GOT3 (cell line): ENCODE results near the gene RAD51AP2.
"Not testable (repeated sequence)": the region's sequence is repeated elsewhere in the genome, so short reads cannot be mapped to it uniquely, and the experiment has no call there.

Experiments used
- DNase-seq: peaks from one replicate; lab custom pipeline; 2025; ENCODE audit warnings: mixed read lengths; lab: John Stamatoyannopoulos, UW

RAD51AP2 gene

DNA sequence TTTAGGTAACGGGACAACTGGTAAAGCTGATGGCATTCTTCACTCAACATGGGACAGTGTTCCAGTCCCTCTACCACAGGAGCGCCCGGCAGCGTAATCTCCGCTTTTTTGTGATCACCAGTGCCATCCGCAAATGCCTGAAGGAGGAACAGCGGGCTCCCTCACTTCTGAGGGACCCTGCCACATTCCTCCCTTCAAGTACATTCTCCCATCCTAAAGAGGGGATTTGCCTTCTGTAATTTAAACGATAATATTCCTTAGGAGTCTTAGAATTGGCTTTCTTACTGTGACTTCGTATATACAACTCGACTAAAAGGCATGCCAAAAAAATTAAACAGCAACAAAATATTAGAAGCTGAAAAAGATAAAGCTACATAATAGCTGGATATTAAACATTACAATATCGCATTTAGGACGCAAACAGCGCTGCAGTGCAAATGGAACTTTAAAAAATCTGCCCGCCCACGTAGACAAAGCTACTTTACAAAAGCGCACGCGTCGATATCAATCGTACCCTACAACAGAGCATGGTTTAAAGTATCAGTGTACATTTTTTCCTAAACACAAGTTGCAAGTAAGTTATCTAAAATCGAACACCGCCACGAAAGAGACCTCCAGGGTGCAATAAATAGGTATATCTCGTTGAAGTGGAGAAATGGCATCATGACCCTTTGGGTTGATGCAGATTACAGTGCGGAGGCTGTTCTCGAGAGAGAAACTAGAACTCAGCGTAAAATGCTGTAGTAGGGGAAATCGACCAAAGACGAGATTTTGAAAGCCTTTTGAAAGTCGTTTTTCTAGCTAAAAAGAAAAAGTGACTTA, 20.0 kb upstream of the RAD51AP2 start:
- no peak for DNase-seq

DNA sequence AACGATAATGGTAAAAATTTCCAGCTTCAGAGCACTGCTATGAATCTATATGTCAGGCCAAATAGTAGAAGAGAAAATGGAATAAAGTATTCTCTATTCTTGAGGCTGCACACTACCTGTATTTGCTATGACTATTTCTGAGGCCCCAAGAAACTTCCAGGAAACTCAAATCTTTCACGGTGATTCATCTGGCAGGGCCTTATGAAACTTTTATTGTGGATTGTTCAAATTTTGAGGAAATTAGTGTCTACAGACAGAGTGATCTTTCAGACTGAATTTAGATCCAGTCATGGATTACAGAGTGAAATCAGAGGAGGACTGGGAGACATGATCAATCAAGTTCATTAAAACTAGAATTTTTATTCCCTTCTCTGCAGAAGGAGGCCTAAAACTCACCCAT, 18.2 kb upstream of the RAD51AP2 start:
- no peak for DNase-seq

DNA sequence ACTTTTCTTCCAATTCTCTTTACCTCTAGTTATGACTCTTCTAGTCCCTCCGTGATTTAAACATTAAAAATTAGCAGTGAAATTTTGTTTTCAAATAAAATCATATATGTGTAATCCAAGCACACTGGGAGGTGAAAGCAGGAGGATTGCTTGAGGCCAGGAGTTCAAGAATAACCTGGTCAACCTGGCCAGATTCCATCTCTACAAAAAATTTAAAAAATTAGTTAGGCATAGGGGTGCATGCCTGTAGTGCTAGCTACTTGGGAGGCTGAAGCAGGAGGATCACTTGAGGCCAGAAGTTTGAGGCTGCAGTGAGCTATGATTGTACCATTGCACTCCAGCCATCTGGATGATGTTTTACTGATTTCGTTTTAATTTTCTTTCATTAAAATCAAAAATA, 15.3 kb upstream of the RAD51AP2 start:
- DNase-seq, result no peak

DNA sequence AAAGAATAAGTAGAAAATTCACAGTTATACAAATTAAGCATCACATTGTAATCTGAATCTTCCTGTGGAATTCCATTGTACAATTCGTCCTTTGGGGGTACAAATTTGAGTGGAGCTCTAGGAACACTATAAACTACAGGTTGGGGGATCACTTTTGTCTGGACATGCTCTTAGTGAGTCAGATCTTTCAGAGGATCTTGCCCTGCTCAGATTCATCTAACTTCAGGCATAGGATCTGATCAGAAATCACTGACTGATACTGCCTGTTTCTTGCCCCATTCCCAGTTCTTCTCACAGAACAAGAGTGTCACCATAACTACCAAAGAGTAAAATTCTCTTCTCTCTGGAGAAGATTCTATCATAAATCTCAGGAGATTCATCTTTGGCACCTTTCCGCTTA, 11.5 kb upstream of the RAD51AP2 start:
- DNase-seq, result no peak

DNA sequence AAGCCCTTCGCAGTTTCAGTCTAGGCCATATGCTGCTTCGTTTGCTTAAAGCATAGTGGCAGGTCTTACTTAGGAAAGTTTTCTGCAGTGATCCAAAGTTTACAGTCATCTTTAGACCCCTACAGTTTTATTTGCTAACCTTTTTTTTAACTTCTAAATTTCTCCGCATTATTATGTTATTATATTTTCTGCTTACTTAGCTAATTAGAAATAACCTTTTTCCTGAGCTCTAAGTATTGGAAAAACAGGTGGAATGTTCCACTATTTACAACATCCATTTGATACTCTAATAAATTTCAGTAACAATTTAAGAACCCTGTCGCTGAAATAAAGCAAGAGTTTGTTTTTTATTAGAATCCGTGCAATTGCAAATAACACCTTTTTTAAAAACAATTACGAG, 4.1 kb upstream of the RAD51AP2 start:
- no peak for DNase-seq

DNA sequence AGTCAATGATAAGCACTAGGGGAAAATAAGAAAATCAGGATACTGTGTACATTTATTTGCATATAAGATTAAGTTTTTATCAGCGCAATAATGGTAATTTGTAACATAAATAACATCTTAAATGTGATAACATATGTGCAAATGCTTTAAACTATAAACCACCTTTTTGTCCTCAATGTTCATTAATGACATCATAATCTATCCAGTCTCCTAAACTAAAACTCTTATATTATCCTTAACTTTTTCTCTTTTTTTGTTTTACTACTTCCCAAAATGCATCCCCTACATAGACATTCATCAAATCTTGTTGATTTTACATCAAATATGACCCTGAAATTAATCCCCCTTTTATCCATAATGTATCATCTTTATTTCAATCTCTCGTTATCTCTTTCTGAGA, 3.4 kb upstream of the RAD51AP2 start:
- no peak for DNase-seq

DNA sequence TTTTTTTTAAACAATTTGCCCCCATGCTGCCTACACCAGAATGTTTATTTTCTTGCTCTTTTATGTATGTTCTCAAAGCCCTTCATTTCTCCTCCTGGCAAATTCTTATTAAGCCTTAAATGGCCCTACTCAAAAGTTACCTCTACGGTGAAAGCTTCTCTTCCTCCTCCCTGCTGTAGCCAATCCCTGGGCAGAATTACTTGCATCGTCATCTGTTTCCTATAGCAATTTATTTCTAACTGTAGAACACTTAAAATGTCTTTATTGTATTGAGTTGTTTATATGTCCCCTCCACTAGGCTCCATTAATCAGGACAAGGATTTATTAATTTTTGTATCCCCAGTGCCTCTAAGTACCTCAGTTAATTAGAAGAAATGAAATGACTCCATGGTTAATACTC, 2.5 kb upstream of the RAD51AP2 start:
- DNase-seq, result no peak

DNA sequence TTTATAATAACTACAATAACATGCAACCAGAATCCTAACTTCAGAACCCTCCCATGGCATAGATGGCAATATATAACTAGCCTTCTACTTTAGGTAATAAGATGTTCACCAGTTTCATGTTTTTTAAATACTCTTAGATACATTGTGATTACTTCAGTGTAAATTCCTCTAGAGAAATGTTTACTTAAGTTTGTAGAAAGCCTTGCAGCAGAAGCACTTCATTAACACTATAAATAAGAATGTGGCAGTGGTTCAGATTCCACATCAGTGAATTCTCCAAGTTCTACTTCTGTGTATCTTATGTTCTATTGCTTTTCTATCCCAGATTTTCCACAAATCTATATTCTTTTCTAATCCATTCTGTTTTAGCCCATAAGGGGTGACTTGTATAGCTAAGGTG, 1.2 kb upstream of the RAD51AP2 start:
- DNase-seq, result no peak

DNA sequence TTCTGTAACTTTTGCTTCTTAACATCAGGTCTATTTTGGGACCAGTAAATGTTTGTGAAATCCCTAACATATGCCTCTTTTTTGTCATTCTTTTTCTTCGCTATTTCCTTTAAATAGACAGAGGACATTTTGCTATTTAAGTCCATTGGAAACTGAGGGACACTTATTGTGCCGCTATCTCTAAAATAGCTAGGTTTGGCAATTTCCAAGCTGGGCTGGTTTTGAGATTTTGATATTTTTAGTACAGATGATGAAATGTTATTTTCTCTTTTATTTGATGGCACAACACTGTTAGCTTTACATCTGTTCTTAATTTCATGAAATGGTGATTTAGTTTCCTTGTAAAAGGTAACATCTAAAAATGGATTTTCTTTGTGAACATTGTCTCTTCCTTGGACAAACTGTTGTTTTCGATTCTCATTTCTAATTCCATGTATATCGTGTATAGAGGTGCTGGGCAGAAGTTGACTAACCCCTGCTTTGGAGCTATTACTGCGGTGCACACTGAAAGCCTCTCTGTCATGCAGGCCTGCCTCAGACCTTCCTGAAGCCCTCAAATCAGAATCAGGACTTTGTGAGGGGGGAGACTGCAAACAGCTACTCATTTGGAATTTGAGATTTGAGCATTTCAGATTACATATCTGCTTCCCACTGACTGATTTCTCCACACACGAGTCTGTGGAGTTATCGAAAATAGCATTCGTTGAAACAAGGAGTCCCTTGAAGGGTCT, 594 bp downstream of the RAD51AP2 start:
- DNase-seq, result no peak

DNA sequence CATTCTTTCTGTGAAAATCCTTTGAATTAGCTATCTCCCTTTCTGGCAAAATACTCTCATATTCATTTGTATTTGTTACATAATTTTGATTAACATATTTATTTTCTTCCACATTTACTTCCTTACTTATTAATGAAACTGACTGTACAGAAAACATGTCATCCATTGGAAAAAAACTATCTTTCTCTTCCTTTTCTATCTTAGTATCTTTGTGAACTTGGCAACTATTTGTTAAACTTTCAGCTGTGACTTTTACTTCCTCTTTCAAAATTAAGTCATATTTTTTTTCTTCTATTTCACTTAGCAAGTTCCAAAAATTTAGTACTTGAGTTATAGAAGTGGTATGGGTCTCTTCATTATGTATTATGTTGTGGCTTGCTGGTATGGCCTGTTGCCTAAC, 2.6 kb downstream of the RAD51AP2 start:
- no peak for DNase-seq

DNA sequence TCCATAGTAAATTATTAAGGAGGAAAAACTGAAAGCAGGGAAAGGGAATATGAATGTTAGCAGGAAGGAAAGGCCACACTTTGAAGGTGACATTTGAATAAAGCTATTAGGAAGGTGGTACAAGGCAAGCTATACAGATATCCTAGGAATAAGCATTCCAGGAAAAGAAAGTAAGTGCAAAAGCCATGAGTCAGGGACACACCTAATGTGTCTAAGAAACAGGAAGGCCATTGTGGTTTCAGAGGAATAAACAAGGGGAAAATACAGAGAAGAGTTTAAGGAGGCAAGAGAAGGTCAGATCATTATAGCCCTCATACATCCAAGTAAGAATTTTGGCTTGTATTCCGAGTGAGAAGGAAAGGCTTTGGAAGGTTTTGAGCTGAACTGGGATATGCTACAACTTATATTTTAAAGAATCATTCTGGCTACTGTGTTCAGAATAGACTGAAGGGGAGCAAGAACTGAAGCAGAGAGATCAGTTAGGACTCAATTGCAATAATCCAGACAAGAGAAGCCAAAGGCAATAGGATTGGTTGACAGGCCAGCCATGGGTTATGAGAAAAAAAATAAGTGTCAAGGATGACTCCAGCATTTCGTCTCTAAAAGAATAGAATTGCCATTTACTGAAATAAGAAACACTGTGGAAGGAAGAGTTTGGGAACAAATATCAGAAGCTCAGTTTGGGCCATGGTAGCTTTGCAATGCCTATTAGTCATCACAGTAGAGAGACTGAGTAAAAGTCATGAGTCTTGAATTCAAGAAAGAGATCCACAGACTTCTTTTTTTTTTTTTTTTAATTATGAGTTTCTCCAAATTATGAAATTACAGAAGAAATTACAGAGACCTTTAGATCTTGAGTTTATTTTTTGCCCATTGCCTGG, 11.3 kb downstream of the RAD51AP2 start:
- DNase-seq, result no peak

DNA sequence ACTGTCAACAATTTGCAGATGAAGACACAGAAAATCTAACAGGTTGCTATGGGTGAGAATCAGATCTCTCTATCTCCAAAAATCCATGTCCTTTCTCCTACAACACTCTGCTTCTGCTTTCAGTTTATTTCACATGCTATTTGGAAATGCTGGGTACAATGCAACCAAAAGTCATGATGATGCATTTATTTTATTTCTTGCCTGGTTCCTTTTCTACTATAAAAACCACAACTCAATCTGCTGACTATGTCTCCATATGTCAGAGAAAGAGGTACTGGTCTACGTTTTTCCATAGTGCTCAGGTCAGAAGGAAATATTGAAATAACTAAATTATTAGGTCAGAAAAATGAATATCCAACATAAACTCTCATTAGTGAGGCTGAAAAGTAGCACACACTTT, 20.5 kb downstream of the RAD51AP2 start:
- no peak for DNase-seq

DNA sequence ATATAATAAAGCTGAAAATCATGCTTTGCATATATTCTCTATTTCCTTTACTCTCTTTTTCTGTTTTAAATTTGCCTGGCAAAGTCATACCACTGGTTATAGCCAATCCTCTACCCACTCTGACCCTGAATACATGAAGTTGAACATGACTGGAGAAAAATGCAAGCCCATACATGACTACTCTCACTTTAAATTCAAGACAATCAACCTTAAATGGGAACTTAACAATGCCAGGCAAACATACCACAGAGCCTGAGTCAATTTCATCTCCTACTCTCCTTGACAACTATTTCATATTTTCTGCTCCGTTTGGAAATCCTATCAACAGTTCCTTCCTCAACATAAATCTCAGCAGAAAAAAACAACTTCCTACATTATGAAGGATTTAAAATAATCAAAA, 22.6 kb downstream of the RAD51AP2 start:
- no peak for DNase-seq

DNA sequence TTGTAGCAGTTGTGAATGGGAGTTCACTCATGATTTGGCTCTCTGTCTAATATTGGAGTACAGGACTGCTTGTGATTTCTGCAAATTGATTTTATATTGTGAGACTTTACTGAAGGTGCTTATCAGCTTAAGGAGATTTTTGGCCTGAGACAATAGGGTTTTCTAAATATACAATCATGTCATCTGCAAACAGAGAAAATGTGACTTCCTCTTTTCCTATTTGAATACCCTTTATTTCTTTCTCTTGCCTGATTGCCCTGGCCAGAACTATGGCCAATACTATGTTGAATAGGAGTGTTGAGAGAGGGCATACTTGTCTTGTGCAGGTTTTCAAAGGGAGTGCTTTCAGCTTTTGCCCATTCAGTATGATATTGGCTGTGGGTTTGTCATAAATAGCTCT, 28.1 kb downstream of the RAD51AP2 start:
- DNase-seq, result not testable (repeated sequence)

DNA sequence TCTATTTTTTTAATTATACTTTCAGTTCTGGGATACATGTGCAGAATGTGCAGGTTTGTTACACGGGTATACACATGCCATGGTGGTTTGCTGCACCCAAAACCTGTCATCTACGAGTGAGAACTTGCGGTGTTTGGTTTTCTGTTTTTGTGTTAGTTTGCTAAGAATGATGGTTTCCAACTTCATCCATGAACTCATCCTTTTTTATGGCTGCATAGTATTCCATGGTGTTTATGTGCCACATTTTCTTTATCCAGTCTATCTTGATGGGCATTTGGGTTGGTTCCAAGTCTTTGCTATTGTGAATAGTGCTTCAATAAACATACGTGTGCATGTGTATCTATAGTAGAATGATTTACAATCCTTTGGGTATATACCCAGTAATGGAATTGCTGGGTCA, 29.6 kb downstream of the RAD51AP2 start:
- not testable (repeated sequence) for DNase-seq

DNA sequence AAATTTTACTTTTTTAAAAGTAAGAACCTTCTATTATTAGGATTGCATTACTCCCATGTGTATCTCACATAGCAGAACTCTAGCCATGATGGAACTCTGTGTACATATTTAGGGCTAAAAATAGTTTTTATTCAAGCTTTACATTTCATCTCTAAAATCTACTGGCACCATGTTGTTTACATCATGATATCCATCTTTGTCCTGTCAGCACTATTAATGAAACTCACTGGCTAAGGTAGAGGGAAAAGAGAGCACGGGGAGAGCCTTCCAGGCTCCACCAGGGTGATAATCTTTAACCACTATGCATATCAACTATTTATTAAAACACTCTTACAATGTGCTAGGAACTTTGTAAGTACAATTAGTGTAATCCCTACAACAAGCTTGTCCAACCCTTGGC, 34.7 kb downstream of the RAD51AP2 start:
- DNase-seq, result no peak

DNA sequence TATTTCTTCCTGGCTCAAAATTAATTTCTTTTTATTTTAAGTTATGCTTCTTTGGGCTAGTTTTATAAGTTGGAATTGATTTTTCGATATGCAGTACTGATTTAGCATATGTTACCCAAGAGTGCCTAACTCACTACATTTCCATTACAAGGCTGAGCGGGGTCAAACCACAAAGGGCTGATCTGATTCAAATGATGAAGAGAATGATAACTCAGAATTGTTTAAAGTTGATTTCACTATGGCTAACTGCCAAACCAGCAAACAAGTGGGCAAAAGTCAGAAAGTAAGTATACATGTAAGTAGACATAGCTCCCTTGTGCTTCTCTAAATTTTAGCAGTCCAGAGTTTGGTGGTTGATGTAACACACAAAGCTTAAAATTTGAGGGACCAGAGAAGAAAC, 35.6 kb downstream of the RAD51AP2 start:
- no peak for DNase-seq

DNA sequence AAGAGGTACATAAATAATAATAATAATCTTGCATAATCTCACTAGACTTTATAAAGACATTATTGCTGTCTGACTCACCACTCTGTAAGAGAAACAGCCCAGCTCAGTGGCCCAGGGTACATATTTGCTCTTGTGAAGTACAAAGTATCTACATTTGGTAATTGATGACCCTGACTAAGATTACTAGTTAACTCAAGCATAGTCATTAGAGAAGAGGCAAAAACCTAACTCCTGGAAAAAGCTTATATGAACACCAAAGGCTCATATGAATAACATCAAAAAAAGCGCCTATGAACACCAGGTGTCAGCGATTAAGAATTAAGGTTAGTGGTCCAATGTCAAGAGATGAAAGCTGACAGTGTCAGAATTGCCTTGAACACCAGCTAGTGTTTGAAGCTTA, 38.4 kb downstream of the RAD51AP2 start:
- no peak for DNase-seq

DNA sequence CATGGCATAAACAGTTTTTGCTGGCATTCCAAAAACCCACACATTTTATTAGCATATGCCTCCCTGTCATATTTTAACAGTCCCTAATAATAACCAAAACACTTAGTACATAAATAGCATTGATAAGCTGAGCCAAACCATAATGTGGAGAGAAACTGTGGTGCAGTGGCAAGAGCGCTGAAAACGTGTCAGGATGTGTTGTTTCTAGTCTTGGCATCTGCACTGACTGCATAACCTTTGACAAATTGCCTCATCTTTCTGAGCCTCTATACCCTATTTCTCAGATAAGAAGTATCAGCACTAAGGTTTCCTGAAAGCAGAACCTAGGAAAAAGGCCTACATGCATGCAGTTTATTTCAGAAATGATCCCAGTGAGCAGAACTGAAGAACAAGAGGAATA, 41.4 kb downstream of the RAD51AP2 start:
- no peak for DNase-seq

DNA sequence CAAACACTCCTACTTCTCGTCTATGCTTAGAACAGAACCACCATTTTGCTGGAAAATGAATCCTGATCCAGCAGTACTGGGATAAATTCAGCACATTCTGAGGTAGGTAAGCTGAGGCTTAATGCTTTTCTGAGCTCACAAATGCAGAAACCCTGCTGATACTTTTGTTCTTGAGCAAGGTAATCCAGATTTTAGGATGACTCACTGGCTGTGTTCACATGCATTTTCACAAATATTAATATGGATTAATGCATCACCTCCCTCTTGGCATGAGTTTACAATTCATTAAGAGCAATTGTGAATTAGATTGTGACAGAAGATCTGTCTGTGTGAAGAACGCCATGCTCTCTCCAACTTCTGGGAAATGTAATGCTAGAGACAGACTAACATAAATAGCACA, 42.2 kb downstream of the RAD51AP2 start:
- no peak for DNase-seq

DNA sequence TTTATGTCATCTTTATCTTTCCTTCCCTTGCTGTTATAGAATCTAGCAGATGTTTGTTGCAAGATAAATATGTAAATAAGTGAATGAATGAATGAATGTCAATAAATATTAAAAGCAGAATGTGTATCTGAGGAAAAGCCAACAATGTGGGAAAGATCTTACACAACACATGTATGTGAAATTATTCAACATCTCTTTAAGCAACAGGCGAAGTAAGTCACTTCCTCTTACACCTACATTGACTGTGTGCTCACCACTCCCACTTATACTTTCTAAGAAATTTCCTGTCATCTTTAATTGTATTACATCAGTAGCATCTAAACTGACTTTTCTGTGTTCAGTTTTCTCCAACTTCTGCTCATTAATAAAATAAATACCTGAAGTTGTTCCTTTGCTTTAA, 43.0 kb downstream of the RAD51AP2 start:
- no peak for DNase-seq

DNA sequence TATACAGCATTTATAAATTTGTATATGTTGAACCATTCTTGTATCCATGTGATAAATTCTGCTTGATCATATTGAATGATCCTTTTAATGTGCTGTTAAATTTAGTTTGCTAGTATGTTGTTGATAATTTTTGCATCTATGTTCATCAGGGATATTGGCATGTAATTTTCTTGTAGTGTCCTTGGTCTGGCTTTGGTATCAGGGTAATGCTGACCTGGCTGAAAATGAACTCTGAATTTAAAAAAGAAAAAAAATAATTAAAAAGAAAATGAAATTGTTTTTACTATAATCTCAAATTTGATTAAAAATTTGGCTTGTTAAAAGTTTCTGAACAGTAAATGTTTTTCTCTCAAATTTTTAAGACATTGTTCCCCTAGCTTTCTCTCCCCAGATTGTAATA, 46.3 kb downstream of the RAD51AP2 start:
- DNase-seq, result no peak
